ENCODE data around the gene DPP10. TPM values are rescaled to one million over a fixed set of nuclear protein-coding genes. Genes with fewer than 3 reads are reported as not detected.
"Not testable (repeated sequence)": the region's sequence is repeated elsewhere in the genome, so short reads cannot be mapped to it uniquely, and the experiment has no call there.

DPP10 gene
- total and polyA plus RNA-seq, 2 of the 13 experiments (the other 11 are each of a cell fraction or from before 2014, with no cell fraction given) = 0.95 to 1.7 TPM

GRCh38 chr2:115427436-115427835 lies 985.0 kb downstream of the DPP10 start (continued):
- TF ChIP-seq, protein P1, sequence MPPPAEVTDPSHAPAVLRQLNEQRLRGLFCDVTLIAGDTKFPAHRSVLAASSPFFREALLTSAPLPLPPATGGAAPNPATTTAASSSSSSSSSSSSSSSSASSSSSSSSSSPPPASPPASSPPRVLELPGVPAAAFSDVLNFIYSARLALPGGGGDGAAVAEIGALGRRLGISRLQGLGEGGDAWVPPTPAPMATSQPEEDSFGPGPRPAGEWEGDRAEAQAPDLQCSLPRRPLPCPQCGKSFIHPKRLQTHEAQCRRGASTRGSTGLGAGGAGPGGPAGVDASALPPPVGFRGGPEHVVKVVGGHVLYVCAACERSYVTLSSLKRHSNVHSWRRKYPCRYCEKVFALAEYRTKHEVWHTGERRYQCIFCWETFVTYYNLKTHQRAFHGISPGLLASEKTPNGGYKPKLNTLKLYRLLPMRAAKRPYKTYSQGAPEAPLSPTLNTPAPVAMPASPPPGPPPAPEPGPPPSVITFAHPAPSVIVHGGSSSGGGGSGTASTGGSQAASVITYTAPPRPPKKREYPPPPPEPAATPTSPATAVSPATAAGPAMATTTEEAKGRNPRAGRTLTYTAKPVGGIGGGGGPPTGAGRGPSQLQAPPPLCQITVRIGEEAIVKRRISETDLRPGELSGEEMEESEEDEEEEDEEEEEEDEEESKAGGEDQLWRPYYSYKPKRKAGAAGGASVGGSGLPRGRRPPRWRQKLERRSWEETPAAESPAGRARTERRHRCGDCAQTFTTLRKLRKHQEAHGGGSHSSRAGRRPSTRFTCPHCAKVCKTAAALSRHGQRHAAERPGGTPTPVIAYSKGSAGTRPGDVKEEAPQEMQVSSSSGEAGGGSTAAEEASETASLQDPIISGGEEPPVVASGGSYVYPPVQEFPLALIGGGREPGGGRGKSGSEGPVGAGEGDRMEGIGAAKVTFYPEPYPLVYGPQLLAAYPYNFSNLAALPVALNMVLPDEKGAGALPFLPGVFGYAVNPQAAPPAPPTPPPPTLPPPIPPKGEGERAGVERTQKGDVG (CRISPR knock-in tag; IDR thresholded peaks at IDR 0.05; ENCODE audit: borderline replicate concordance) = no peak
- TF ChIP-seq SP1 (IDR thresholded peaks at IDR 0.05) (no peak), SP1 (CRISPR knock-in tag; IDR thresholded peaks at IDR 0.05) (no peak)

DNA sequence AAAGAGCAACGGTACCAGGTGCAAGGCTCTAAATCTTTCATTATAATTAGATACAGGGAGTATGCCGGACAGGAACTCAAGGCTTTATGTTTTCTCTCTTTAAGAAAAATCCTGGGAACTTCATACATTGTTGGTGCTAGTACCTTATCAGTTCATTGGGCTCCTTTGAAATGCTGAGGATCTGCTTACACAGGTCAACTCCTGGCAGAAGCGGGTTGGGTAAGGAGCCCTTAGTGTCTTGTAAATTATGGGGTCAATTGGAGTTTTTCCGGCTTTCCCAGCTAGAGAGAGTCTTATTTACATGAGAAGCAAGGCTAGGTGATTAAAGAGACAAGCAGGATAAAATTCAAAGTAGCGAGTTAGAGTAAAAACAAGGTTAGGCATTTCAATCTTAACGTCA lies 998.3 kb downstream of the DPP10 start:
- POLR2A ChIA-PET; DNase-seq (ENCODE audit: low spot score); H3K9ac ChIP-seq (ENCODE audit: insufficient read depth, low read depth, low read length); H3K36me3 ChIP-seq (replicated peaks in 1 of 2; ENCODE audit: control insufficient read depth in 1 of 2, insufficient read depth in 2 of 2, low read length in 2 of 2); BruUV-seq (replicated peaks); H3K4me3 ChIP-seq (replicated peaks in 1 of 3; ENCODE audit: insufficient read depth in 1 of 3, low read depth in 2 of 3, low read length in 3 of 3); H3K4me2 ChIP-seq (ENCODE audit: low read depth, low read length); H3K4me1 ChIP-seq (ENCODE audit: insufficient read depth, low read length); H2AFZ ChIP-seq (ENCODE audit: low read length); H3K27ac ChIP-seq (ENCODE audit: extremely low read length, insufficient read depth, low read length); H3K79me2 ChIP-seq (ENCODE audit: insufficient read depth, low read length); H4K20me1 ChIP-seq (ENCODE audit: insufficient read depth, low read length); H3K27me3 ChIP-seq (ENCODE audit: control insufficient read depth in 1 of 2, insufficient read depth in 2 of 2, low read length in 2 of 2); intact Hi-C loops (cut with micrococcal nuclease; ENCODE audit: unreplicated experiment); in situ Hi-C loops (cut with HindIII; ENCODE audit: extremely low pct_ligation_motif_present, low pct_unique_long_range_greater_than_20kb); FAIRE-seq; ATAC-seq; CTCF ChIA-PET (ENCODE audit: low intra/inter-chr PET ratio, low total read pairs): not testable (repeated sequence)
- 44% methylated on average over 6 of the region's 6 CpGs for WGBS (ENCODE audit: low lambda C conversion rate)
- H3K9me3 ChIP-seq (ENCODE audit: low read length) = peaks cover 91% of the 10 kb centered on the region

All from HepG2 (cell line).